Measurements from ENCODE around the gene RNF217.

GRCh38 chr6:125095580-125096301 lies 133.5 kb downstream of the RNF217 start:
- TF ChIP-seq FOS (IDR thresholded peaks at IDR 0.05; ENCODE audit: borderline replicate concordance, extremely low read depth, insufficient read length): no peak
- no peak for TF ChIP-seq CTCF (IDR thresholded peaks at IDR 0.05 in 2 of 3, conservative IDR thresholded peaks at IDR 0.05 in 1 of 3; ENCODE audit: control insufficient read depth in 2 of 3, extremely low read depth in 1 of 3, insufficient read depth in 1 of 3, low read depth in 3 of 3, low read length in 3 of 3)
- TF ChIP-seq RFX5 (IDR thresholded peaks at IDR 0.05; ENCODE audit: low read depth, low read length): no peak
- TF ChIP-seq NRF1 (conservative IDR thresholded peaks at IDR 0.05; ENCODE audit: low read depth, low read length): no peak
- TF ChIP-seq YY1 (IDR thresholded peaks at IDR 0.05; ENCODE audit: low read depth, low read length): no peak
- no peak for TF ChIP-seq ZBTB40 (IDR thresholded peaks at IDR 0.05; ENCODE audit: borderline replicate concordance)
- no peak for TF ChIP-seq JUNB (IDR thresholded peaks at IDR 0.05)
- no peak for TF ChIP-seq EZH2 (IDR thresholded peaks at IDR 0.05; ENCODE audit: borderline replicate concordance, control insufficient read depth, low read depth, low read length)
- no peak for TF ChIP-seq YBX1 (IDR thresholded peaks at IDR 0.05)
- no peak for TF ChIP-seq BCLAF1 (IDR thresholded peaks at IDR 0.05)
- TF ChIP-seq E2F4 (IDR thresholded peaks at IDR 0.05; ENCODE audit: low read depth, low read length): no peak
